NCI-H1694 treated with DMSO at 0.1 percent for 48 hours (cell line): Measurements from ENCODE around the gene DAND5.

ENCODE experiments used
- DNase-seq: peaks from one replicate; lab custom pipeline; 2025; lab: John Stamatoyannopoulos, UW

DAND5 gene

GRCh38 chr19:13010038-13010991 lies 40.9 kb downstream of the DAND5 start:
- DNase-seq, result no peak

GRCh38 chr19:13010992-13011652 lies 41.7 kb downstream of the DAND5 start:
- no peak for DNase-seq

GRCh38 chr19:13011653-13012389 lies 42.4 kb downstream of the DAND5 start:
- DNase-seq, result no peak

- DNase-seq, result no peak
Measured at GRCh38 chr19:13012390-13012689, 43.0 kb downstream of the DAND5 start.

GRCh38 chr19:13012690-13013608 lies 43.6 kb downstream of the DAND5 start:
- no peak for DNase-seq

GRCh38 chr19:13013649-13014048 lies 44.3 kb downstream of the DAND5 start:
- no peak for DNase-seq

GRCh38 chr19:13014101-13014920 lies 44.9 kb downstream of the DAND5 start:
- no peak for DNase-seq

GRCh38 chr19:13014921-13015280 lies 45.5 kb downstream of the DAND5 start:
- DNase-seq, result no peak

GRCh38 chr19:13015361-13016223 lies 46.2 kb downstream of the DAND5 start:
- DNase-seq, result no peak

GRCh38 chr19:13016245-13016627 lies 46.9 kb downstream of the DAND5 start:
- no peak for DNase-seq

- DNase-seq, result no peak
Measured at GRCh38 chr19:13016628-13017305, 47.4 kb downstream of the DAND5 start.

- no peak for DNase-seq
Measured at GRCh38 chr19:13017306-13018034, 48.1 kb downstream of the DAND5 start.

GRCh38 chr19:13018035-13018914 lies 48.9 kb downstream of the DAND5 start:
- peak; percentile 18 for DNase-seq

GRCh38 chr19:13019332-13019731 lies 50.0 kb downstream of the DAND5 start:
- no peak for DNase-seq

- DNase-seq, result no peak
Measured at GRCh38 chr19:13020002-13020414, 50.6 kb downstream of the DAND5 start.

GRCh38 chr19:13022111-13022858 lies 52.9 kb downstream of the DAND5 start:
- no peak for DNase-seq
